GM12878 (cell line): ENCODE measurements around the gene AMHR2. TPM values are rescaled to one million over a fixed set of nuclear protein-coding genes. Genes with fewer than 3 reads are reported as not detected.

Experiments used
- ATAC-seq: fragments of 200-7000 bp; cut with Tn5 transposase; 3 replicates; pipeline ENCODE4 v1.9.1; 2020; ENCODE audit warnings: mild to moderate bottlenecking, moderate library complexity
- BruUV-seq: library from RNA; stranded (reverse); fragments of 400-500 nt; replicated peaks from 2 replicates; lab custom pipeline; 2021; lab: Mats Ljungman, UMichigan
- CTCF ChIA-PET: fragments of 300-600 bp; sonication (Branson Sonifier 250); formaldehyde crosslinking; extraction: SDS; loops from one replicate; lab custom pipeline; 2021; ENCODE audit warnings: inconsistent platforms; lab: Yijun Ruan, JAX
- POLR2A ChIA-PET: fragments of 350-600 bp; formaldehyde crosslinking; extraction: SDS; loops from one replicate; lab custom pipeline; 2021; ENCODE audit warnings: inconsistent platforms; lab: Charles Lee
- RAD21 ChIA-PET: fragments of 300-600 bp; sonication (Branson Sonifier 250); formaldehyde crosslinking; loops from one replicate; lab custom pipeline; 2023; ENCODE audit warnings: antibody characterized with exemption; ENCODE audit not compliant: unreplicated experiment; lab: Charles Lee
- SMC1A ChIA-PET: fragments of 300-600 bp; sonication (Branson Sonifier 250); formaldehyde crosslinking; loops from one replicate; lab custom pipeline; 2023; ENCODE audit not compliant: unreplicated experiment, uncharacterized antibody; lab: Charles Lee
- DNase-seq: peaks from one replicate; pipeline ENCODE4 v3.0.0-alpha.2; 2011; ENCODE audit warnings: low read depth, low spot score
- FAIRE-seq: peaks from 3 replicates; lab custom pipeline; 2011; peaks lifted over from hg19 to GRCh38; lab: Jason Lieb, UNC
- H2AFZ ChIP-seq: 2 replicates; pipeline ENCODE4 v1.6.0; 2011; ENCODE audit warnings: low read depth, low read length, control low read depth; ENCODE audit not compliant: control insufficient read depth
- H3K27ac ChIP-seq: 2 replicates; pipeline ENCODE4 v1.5.1; 2011; ENCODE audit warnings: control low read depth; ENCODE audit not compliant: control insufficient read depth, insufficient read depth
- H3K27me3 ChIP-seq, 2 experiments: replicated peaks in 1 of 2; 2 replicates each; pipeline versions ENCODE4 v1.6.0 to v1.6.1; 2011; ENCODE audit warnings: low read length in 1 of 2; ENCODE audit not compliant: control insufficient read depth in 2 of 2, insufficient read depth in 2 of 2
- H3K36me3 ChIP-seq, 2 experiments: 2 replicates each; pipeline ENCODE4 v1.5.1; 2011; ENCODE audit warnings: low read length in 1 of 2; ENCODE audit not compliant: control insufficient read depth in 2 of 2, insufficient read depth in 2 of 2
- H3K4me1 ChIP-seq: 2 replicates; pipeline ENCODE4 v1.6.1; 2011; ENCODE audit warnings: mild to moderate bottlenecking, low read length, moderate library complexity, mixed read lengths; ENCODE audit not compliant: control insufficient read depth, insufficient read depth
- H3K4me2 ChIP-seq: 2 replicates; pipeline ENCODE4 v1.6.0; 2011; ENCODE audit warnings: control low read depth; ENCODE audit not compliant: control insufficient read depth, insufficient read depth
- H3K4me3 ChIP-seq: fragments of 200-600 bp; sonication (generic); 2 replicates; pipeline ENCODE4 v1.5.1; 2016
- H3K79me2 ChIP-seq: 2 replicates; pipeline ENCODE4 v1.6.0; 2011; ENCODE audit warnings: low read length; ENCODE audit not compliant: control insufficient read depth, insufficient read depth
- H3K9ac ChIP-seq: 2 replicates; pipeline ENCODE4 v1.8.0; 2011; ENCODE audit warnings: low read length, control low read depth, mixed read lengths; ENCODE audit not compliant: control insufficient read depth, insufficient read depth
- H3K9me3 ChIP-seq: replicated peaks from 3 replicates; pipeline ENCODE4 v1.5.1; 2011; ENCODE audit warnings: mild to moderate bottlenecking, low read length; ENCODE audit not compliant: control insufficient read depth, insufficient read depth
- H4K20me1 ChIP-seq: 2 replicates; pipeline ENCODE4 v1.6.0; 2011; ENCODE audit not compliant: control insufficient read depth, insufficient read depth
- ATF2 ChIP-seq: IDR thresholded peaks from 2 replicates; pipeline ENCODE4 v1.6.1; 2012; ENCODE audit warnings: low read length, inconsistent platforms
- BMI1 ChIP-seq: fragments of 450-650 bp; IDR thresholded peaks from 2 replicates; pipeline ENCODE4 v1.6.1; 2016; ENCODE audit warnings: mild to moderate bottlenecking, moderate library complexity, borderline replicate concordance
- CREB1 ChIP-seq: IDR thresholded peaks from 2 replicates; pipeline ENCODE4 v1.6.1; 2012; ENCODE audit warnings: low read depth, mild to moderate bottlenecking, inconsistent platforms
- E2F4 ChIP-seq: IDR thresholded peaks from 2 replicates; pipeline ENCODE4 v1.6.1; 2012; ENCODE audit warnings: low read depth, low read length, improper control_type of control experiment
- EED ChIP-seq: sonication (generic); IDR thresholded peaks from 2 replicates; pipeline ENCODE4 v1.6.1; 2016; ENCODE audit warnings: antibody characterized with exemption, low read depth
- EGR1 ChIP-seq, 2 experiments: IDR thresholded peaks; 1 replicate in 1 of 2; 2 replicates in 1 of 2; pipeline ENCODE4 v1.6.1; 2011 to 2012; ENCODE audit warnings: low read depth in 2 of 2, low read length in 2 of 2, borderline replicate concordance in 1 of 2, mild to moderate bottlenecking in 1 of 2, moderate library complexity in 1 of 2
- JUND ChIP-seq: IDR thresholded peaks from 2 replicates; pipeline ENCODE4 v1.6.1; 2012; ENCODE audit warnings: low read depth, mild to moderate bottlenecking, low read length, improper control_type of control experiment, moderate library complexity
- KLF5 ChIP-seq: fragments of 450-650 bp; IDR thresholded peaks from 2 replicates; pipeline ENCODE4 v1.6.1; 2014; ENCODE audit warnings: mild to moderate bottlenecking; ENCODE audit not compliant: partially characterized antibody
- MAX ChIP-seq: IDR thresholded peaks from 2 replicates; pipeline ENCODE4 v1.6.1; 2012; ENCODE audit warnings: low read depth, low read length, improper control_type of control experiment
- NRF1 ChIP-seq: conservative IDR thresholded peaks from 2 replicates; pipeline ENCODE4 v1.6.1; 2011; ENCODE audit warnings: mild to moderate bottlenecking, low read depth, low read length, improper control_type of control experiment
- PAX8 ChIP-seq: fragments of 450-650 bp; IDR thresholded peaks from 2 replicates; pipeline ENCODE4 v1.6.1; 2017; ENCODE audit warnings: mild to moderate bottlenecking, moderate library complexity
- RB1 ChIP-seq: fragments of 450-650 bp; formaldehyde crosslinking; IDR thresholded peaks from 2 replicates; pipeline ENCODE4 v1.6.1; 2017; ENCODE audit warnings: mild to moderate bottlenecking, borderline replicate concordance
- SP1 ChIP-seq: IDR thresholded peaks from one replicate; pipeline ENCODE4 v1.6.1; 2011; ENCODE audit warnings: low read depth, low read length
- SUPT20H ChIP-seq: IDR thresholded peaks from 2 replicates; pipeline ENCODE4 v1.6.1; 2011; ENCODE audit warnings: low read depth, mild to moderate bottlenecking, low read length, moderate library complexity, borderline replicate concordance; ENCODE audit not compliant: control insufficient read depth
- ZNF207 ChIP-seq: fragments of 450-650 bp; IDR thresholded peaks from 2 replicates; pipeline ENCODE4 v1.6.1; 2014; ENCODE audit warnings: antibody characterized with exemption, mild to moderate bottlenecking, borderline replicate concordance
- ZNF687 ChIP-seq: fragments of 450-650 bp; IDR thresholded peaks from 2 replicates; pipeline ENCODE4 v1.6.1; 2017; ENCODE audit warnings: mild to moderate bottlenecking, moderate library complexity
- ZZZ3 ChIP-seq: IDR thresholded peaks from 2 replicates; pipeline ENCODE4 v1.6.1; 2011; ENCODE audit warnings: low read depth; ENCODE audit not compliant: control insufficient read depth, insufficient read length
- WGBS: methylation state at CpG from one replicate; pipeline ENCODE4 v1.1.6; 2016; ENCODE audit warnings: low lambda C conversion rate; ENCODE audit not compliant: insufficient replicate concordance, insufficient coverage; ENCODE audit errors: missing lambda C conversion rate; 5-methylcytosine and 5-hydroxymethylcytosine counted together
- in situ Hi-C: fragments of 300-500 bp; cut with MboI; formaldehyde crosslinking; loops from 9 replicates; pipeline ENCODE4 v1.14.3; 2018; ENCODE audit warnings: mixed read lengths
- intact Hi-C: fragments of 100-400 bp; cut with micrococcal nuclease; formaldehyde crosslinking; loops from one replicate; pipeline ENCODE4 v1.14.2; 2022; ENCODE audit not compliant: unreplicated experiment
- polyA plus RNA-seq, 11 experiments: library from polyadenylated mRNA; depleted of rRNA in 4 of 11; unstranded in 6 of 11; stranded (reverse) in 5 of 11; fragments of >200 nt; fragmentation: Nextera tagmentation in 4 of 11; fragmentation: Illumina TruSeq in 1 of 11; extraction: Ambion mirVana in 4 of 11; extraction: Trizol in 1 of 11; gene quantifications; 1 replicate in 1 of 11; 2 replicates in 10 of 11; pipeline versions ENCODE4 v1.2.1 to v1.2.3, GENCODE V29; 2011 to 2016; ENCODE audit warnings: inconsistent platforms in 2 of 11, missing spikeins in 2 of 11, low read depth in 1 of 11
- total RNA-seq, 4 experiments: library from RNA; depleted of rRNA in 3 of 4; stranded (reverse); fragments of >200 nt in 3 of 4; fragmentation: Illumina TruSeq in 1 of 4; extraction: Trizol in 1 of 4; gene quantifications; 2 replicates each; pipeline versions ENCODE4 v1.2.1 to v1.2.3, GENCODE V29; 2013 to 2021

The AMHR2 gene
- total and polyA plus RNA-seq, 10 of the 15 experiments (the other 5 are each of a cell fraction or from before 2014, with no cell fraction given), result 0.06 TPM; not detected in 9

- RAD21 ChIA-PET, result interaction anchor here (1.1 to 2.7 kb wide), 3 partner anchors 32 to 70 kb away, joined by 3 to 9 read pairs (median 4); no protein-coding TSS in a partner anchor
- TF ChIP-seq E2F4, result no peak
- TF ChIP-seq ZNF207, result no peak
- TF ChIP-seq NRF1, result no peak
- TF ChIP-seq RB1, result no peak
- no peak for TF ChIP-seq KLF5
- TF ChIP-seq EED, result no peak
- TF ChIP-seq CREB1, result no peak
- TF ChIP-seq MAX, result no peak
- no peak for TF ChIP-seq ATF2
- no peak for TF ChIP-seq PAX8
- no peak for TF ChIP-seq SUPT20H
- no peak for TF ChIP-seq SP1
- TF ChIP-seq EGR1 (IDR thresholded peaks at IDR 0.05; ENCODE audit: borderline replicate concordance in 1 of 2, low read depth in 2 of 2, low read length in 2 of 2), result no peak
- TF ChIP-seq JUND, result no peak
- TF ChIP-seq BMI1, result no peak
- no peak for TF ChIP-seq ZZZ3
- no peak for TF ChIP-seq ZNF687
These were observed 8.8 kb upstream of the AMHR2 start for GRCh38 chr12:53414756-53415417.

More at GRCh38 chr12:53414756-53415417, 8.8 kb upstream of the AMHR2 start:
- DNase-seq (no peak), FAIRE-seq (no peak), ATAC-seq (no peak)
- Histone ChIP-seq H4K20me1 (no peaks in the 10 kb centered on the region), H3K4me3 (no peak overlapping the region), H3K4me2 (no peak overlapping the region), H3K4me1 (peaks cover 18% of the 10 kb centered on the region), H2AFZ (no peak overlapping the region), H3K27ac (no peak overlapping the region), H3K9ac (no peak overlapping the region), H3K79me2 (no peaks in the 10 kb centered on the region), H3K27me3 (no peaks in the 10 kb centered on the region), H3K36me3 (peaks cover 7 to 17% of the 10 kb centered on the region in 2 experiments; a peak in 3 of 4 replicates), H3K9me3 (no peaks in the 10 kb centered on the region)
- intact Hi-C loops (no loop called here), in situ Hi-C loops (no loop called here)
- POLR2A ChIA-PET, result interaction anchor here (0.5 to 0.6 kb wide), 4 partner anchors 11 to 239 kb away, joined by 3 to 5 read pairs (median 4); no protein-coding TSS in a partner anchor
- 95% methylated on average over 3 of the region's 3 CpGs for WGBS
- SMC1A ChIA-PET, result interaction anchor here (0.5 to 5.7 kb wide), 5 partner anchors 32 to 149 kb away, joined by 3 to 64 read pairs (median 11); partner anchors contain the start of gene SP1
- no TSS peak for BruUV-seq
- CTCF ChIA-PET, result interaction anchor here (0.7 to 2.3 kb wide), 6 partner anchors 33 to 94 kb away, joined by 3 to 10 read pairs (median 4); partner anchors contain the start of gene AAAS
